H1 (cell line): ENCODE data around the gene TVP23A. TPM values are rescaled to one million over a fixed set of nuclear protein-coding genes. Genes with fewer than 3 reads are reported as not detected.

Source experiments
- CTBP2 ChIP-seq: IDR thresholded peaks from 2 replicates; pipeline ENCODE4 v1.7.0; 2011; ENCODE audit warnings: borderline replicate concordance, mild to moderate bottlenecking, moderate library complexity, mixed read lengths, low read length; ENCODE audit not compliant: insufficient read depth, insufficient read length
- GTF2F1 ChIP-seq: IDR thresholded peaks from 2 replicates; pipeline ENCODE4 v1.6.1; 2012; ENCODE audit warnings: low read depth, low read length, improper control_type of control experiment, borderline replicate concordance
- JUND ChIP-seq: IDR thresholded peaks from 2 replicates; pipeline ENCODE4 v1.6.1; 2011; ENCODE audit warnings: mild to moderate bottlenecking, improper control_type of control experiment, low read length
- PHF8 ChIP-seq: fragments of 200-600 bp; sonication (generic); conservative IDR thresholded peaks from 2 replicates; pipeline ENCODE4 v1.7.1; 2012; ENCODE audit warnings: low read depth, mild to moderate bottlenecking, inconsistent platforms, low read length, moderate library complexity
- POLR2AphosphoS5 ChIP-seq: IDR thresholded peaks from 2 replicates; pipeline ENCODE4 v1.6.1; 2011; ENCODE audit warnings: low read depth, low read length
- RBBP5 ChIP-seq: IDR thresholded peaks from 2 replicates; pipeline ENCODE4 v1.7.1; 2012; ENCODE audit warnings: low read depth, mild to moderate bottlenecking, inconsistent platforms, low read length, moderate library complexity, borderline replicate concordance
- SIRT6 ChIP-seq: IDR thresholded peaks from one replicate; pipeline ENCODE4 v1.7.1; 2012; ENCODE audit warnings: low read length, inconsistent platforms
- polyA plus RNA-seq, 7 experiments: library from polyadenylated mRNA; depleted of rRNA in 3 of 7; stranded (reverse) in 5 of 7; unstranded in 2 of 7; fragments of >200 nt in 5 of 7; fragments of 200-250 nt in 2 of 7; gene quantifications; 1 replicate in 5 of 7; 2 replicates in 1 of 7; 4 replicates in 1 of 7; pipeline versions ENCODE4 v1.2.1 to v1.2.3, GENCODE V29; 2011 to 2013; ENCODE audit warnings: missing spikeins in 2 of 7, mixed read lengths in 2 of 7
- total RNA-seq: library from RNA; stranded (reverse); fragmentation: NEBNext Ultra II Directional; extraction: Animal tissue kit (Norgen Biotek cat#: 25700); gene quantifications from 2 replicates; pipeline ENCODE4 v1.2.1, GENCODE V29; 2021

The TVP23A gene
- total and polyA plus RNA-seq, 2 of the 8 experiments (the other 6 are each of a cell fraction or from before 2014, with no cell fraction given): 2.2 to 3.1 TPM

DNA sequence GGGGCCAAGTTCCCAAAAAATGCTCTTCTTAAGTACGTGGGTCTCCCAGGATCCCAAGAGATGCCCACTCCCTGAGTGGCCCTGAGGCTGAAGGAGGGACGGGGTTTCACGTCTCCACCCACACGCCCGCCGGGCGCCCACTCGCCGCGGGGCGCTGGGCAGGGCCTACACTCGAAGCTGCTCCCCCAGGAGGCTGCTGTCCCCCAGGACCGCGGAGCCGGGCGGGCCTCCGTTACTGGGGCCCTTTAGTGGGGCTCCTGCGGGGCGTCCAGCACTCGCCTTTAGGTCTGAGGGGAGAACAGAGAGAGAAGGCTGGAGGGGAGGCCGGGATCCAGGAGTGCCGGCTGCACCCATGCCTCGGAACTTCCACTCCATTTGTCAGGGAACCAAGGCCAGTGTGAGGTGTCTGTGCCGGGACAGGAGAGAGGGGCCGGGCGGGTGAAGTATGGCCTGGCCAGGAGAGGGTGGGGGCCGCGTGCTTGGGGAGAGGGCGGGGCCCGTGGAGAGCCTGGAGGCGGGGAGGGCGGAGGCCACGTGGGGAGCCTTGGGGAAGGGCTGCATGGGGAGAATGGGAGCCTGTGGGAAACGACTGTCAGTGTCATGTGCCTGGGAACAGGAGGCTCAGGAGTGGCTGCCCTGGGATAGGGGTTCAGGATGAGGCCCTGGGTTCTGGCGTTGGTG, 56.1 kb downstream of the TVP23A start (continued):
- TF ChIP-seq GTF2F1 (no peak), SIRT6 (no peak), JUND (no peak), RBBP5 (no peak), POLR2AphosphoS5 (no peak), CTBP2 (no peak), PHF8 (no peak)
- TF ChIP-seq, all 59 proteins: peak for 0
